ELF-1 (cell line): ENCODE measurements around the gene HSD17B4.
"Not testable (repeated sequence)": the region's sequence is repeated elsewhere in the genome, so short reads cannot be mapped to it uniquely, and the experiment has no call there.

Experiments
- DNase-seq: peaks from one replicate; pipeline ENCODE4 v3.0.0-alpha.2; 2016; ENCODE audit warnings: low read depth, low spot score

Gene HSD17B4

DNA sequence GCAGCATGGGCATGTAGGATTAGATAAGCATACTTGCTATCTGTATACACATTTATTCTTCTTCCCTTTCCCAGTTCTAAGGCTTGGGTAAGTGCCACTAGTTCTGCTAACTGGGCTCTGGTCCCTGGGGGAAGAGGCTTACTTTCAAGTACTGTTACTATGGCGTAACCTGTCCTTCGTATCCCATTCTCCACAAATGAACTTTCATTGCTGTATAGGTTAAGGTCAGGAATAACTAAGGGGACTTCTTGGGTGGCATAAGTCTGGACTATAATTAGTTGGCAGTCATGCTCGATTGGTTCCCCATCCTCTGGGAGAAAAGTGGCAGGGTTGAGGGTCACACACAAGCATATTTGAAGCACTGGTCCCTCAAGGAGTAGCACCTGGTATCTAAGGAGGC lies 23.7 kb upstream of the HSD17B4 start:
- not testable (repeated sequence) for DNase-seq

DNA sequence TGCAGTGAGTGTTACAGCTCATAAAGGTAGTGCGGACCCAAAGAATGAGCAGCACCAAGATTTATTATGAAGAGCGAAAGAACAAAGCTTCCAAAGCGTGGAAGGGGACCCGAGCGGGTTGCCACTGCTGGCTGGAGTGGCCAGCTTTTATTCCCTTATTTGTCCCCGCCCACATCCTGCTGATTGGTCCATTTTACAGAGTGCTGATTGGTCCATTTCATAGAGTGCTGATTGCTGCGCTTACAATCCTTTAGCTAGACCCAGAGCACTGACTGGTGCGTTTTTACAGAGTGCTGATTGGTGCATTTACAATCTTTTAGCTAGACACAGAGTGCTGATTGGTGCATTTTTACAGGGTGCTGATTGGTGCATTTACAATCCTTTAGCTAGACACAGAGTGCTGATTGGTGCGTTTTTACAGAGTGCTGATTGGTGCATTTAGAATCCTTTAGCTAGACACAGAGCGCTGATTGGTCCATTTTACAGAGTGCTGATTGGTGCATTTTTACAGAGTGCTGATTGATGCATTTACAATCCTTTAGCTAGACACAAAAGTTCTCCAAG lies 19.5 kb upstream of the HSD17B4 start:
- not testable (repeated sequence) for DNase-seq

DNA sequence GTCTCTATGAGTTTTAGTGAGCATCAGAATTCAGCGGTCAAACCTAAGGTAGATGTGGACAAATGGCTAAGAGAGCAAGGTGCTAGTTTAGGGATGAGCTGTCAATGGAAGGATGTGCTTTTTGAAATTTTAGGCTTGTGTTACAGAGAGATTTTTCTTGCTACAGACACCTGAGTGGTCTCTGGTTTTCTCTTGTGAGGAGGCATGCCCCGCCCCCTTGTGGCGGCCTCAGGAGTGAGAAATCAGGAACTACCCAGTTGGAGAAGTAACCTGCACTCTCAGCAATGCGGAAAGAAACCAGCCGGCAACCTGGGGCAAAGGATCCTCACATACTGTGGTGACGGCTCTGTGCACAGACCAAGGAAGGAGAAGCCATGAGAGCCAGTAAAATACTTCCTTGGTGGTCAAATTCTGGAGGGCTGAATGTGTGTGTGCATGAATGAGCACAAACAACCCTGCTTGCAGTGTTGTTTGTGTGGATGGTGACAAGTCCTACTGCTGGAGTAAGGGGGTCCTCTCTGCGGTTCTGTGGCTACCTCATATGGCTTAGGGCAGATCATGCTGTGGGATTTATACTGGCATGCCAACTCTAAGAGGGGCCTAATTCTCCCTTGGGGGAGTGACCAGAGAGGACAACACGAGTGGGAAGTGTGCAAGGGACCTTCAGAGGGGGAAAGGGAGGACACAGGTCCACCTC lies 16.7 kb upstream of the HSD17B4 start:
- peak; percentile 82 for DNase-seq

DNA sequence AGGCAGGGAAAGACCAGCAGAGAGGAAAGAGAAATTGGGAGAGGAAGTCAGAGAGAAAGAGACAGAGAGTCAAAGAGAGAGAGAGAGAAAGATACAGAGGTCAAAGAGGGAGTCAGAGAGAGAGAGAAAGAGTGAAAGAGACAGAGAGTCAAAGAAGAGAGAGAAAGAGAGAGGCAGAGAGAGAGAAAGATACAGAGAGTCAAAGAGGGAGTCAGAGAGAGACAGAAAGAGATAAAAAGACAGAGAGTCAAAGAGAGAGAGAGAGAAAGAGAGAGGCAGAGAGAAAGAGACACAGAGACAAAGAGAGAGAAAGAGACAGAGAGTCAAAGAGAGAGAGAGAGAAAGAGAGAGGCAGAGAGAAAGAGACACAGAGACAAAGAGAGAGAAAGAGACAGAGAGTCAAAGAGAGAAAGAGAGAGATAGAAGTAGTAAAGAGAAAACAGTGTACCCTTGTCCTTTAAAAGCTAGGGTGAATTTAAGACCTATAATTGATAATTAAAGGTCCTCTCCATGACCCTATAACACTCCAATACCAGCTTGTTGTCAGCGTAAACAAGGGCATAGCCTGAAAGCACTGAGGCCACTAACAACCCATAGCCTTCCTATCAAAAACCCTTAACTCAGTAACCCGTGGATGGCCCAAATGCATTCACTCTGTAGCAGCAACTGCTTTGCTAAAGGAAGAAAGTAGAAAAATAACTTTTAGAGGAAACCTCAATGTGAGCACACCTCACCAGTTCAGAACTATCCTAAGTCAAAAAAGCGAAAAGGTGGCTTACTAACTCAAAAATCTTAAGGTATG lies 14.3 kb upstream of the HSD17B4 start:
- not testable (repeated sequence) for DNase-seq

DNA sequence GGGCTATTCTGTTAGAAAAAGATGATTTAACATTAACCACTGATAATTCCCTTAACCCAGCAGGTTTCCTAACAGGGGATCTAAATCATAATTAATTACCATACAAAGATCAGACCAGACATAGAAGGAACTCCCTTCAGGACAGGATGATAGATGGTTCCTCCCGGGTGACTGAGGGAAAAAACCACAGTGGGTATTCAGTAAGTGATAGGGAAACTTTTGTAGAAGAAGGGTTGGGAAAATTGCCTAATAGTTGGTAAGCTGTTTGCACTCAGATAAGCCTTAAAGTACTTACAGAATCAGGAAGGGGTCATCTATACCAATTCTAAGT lies 13.7 kb upstream of the HSD17B4 start:
- not testable (repeated sequence) for DNase-seq

DNA sequence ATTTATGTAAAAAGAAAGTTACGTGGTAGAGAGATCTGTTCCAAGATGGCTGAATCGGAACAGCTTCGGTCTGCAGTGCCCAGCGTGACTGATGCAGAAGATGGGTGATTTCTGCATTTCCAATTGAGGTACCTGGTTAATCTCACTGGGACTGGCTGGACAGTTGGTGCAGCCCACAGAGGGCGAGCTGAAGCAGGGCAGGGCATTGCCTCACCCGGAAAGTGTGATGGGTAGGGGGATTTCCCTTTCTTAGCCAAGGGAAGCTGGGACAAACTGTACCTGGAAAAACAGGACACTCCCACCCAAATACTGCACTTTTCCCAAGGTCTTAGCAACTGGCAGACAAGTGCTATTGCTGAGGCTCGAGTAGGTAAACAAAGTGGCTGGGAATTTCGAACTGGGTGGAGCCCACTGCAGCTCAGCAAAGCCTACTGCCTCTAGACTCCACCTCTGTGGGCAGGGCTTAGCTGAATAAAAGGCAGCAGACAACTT lies 13.1 kb upstream of the HSD17B4 start:
- no peak for DNase-seq

DNA sequence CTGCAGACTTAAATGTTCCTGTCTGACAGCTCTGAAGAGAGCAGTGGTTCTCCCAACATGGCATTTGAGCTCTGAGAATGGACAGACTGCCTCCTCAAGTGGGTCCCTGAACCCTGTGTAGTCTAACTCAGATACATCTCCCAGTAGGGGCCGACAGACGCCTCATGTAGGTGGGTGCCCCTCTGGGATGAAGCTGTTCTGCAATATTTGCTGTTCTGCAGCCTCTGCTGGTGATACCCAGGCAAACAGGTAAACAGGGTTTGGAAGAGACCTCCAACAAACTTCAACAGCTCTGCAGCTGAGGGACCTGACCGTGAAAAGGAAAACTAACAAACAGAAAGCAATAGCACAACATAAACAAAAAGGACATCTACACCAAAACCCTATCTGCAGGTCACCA lies 12.7 kb upstream of the HSD17B4 start:
- not testable (repeated sequence) for DNase-seq

DNA sequence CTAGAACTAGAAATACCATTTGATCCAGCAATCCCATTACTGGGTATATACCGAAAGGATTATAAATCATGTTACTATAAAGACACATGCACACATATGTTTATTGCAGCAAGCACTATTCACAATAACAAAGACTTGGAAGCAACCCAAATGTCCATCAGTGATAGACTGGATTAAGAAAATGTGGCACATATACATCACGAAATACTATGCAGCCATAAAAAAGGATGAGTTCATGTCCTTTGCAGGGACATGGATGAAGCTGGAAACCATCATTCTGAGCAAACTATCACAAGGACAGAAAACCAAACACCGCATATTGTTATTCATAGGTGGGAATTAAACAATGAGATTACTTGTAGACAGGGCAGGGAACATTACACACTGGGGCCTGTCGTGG lies 7.7 kb upstream of the HSD17B4 start:
- DNase-seq = not testable (repeated sequence)

DNA sequence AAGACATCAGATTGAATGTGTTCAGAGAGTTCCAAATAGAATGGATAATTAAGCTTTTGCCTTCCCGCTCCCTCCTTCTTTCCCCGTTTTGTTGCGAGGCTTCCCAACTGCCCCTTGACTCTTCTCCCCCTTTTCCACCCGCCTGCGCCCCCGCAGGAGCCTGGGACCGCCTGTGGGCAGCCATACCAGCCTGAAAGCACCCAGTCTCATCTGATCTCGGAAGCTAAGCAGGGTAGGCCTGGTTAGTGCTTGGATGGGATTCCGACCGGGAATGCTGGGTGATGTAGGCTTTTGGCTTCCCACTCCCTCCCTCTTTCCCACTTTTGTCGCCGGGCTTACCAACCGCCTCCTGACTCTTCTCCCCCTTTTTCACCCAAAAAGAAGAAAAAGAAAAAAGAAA lies 6.8 kb upstream of the HSD17B4 start:
- DNase-seq = no peak

DNA sequence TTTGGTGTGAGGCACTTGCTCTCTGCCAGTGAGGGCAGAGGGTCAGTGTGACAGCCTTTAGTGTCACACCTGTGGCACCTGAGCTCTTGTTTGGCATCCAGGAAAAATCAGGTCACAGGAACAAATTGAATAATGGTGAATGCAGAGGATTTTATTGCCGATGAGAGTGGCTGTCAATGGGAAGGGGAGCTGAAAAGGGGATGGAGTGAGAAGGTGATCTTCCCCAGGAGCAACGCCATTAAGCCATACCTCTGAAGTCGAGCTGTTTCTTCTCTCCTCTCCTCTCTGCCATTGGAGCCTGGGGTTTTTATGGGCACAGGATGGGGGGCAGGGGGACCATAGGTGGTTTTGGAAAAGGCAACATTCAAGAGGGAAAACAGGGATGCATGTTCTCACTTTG lies 2.4 kb upstream of the HSD17B4 start:
- DNase-seq = no peak

DNA sequence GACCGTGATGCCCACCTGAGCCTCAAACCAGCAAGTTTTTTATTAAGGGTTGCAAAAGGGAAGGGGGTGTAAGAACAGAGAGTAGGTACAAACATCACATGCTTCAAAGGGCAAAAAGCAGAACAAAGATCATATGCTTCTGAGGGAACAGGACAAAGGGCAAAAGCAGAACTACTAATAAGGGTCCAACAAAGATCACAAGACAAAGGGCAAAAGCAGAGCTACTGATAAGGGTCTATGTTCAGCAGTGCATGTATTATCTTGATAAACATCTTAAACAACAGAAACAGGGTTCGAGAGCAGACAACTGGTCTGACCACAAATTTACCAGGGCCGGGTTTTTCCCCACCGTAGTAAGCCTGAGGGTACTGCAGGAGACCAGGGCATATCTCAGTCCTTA lies 1.7 kb upstream of the HSD17B4 start:
- DNase-seq = not testable (repeated sequence)

DNA sequence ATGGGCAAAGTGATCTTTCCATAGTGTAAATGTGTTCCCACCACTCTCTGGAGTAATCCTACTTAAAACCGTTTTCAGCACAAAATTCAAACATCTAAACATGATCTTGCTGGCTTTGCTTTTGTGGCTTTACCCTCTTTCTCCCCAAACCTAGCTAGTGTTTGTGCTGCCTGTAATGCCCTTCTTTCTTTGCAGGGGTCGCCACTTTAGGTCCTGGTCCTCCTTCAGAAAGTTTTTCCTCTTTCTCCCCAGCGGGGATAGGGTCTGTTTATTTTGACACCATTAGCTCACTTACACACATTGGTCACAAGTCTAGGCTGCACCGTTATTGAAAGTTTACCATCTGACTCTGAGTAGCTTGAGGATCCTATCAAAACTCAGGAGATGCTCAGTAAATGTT lies 736 bp upstream of the HSD17B4 start:
- no peak for DNase-seq

DNA sequence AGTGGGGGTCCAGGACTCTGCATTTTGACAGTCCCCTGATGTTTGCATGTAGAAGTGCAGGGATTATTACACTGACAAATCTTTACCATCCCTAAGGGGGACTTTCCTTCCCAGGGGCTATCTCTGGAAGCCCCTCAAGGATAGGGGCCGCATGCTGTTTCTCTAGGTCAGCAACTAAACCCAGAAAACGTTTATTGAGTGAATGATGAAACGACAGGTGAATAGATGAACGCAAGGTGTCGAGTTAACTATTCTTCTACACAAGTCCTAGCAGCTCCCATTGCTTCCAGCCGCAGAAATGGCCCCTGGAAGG lies 281 bp upstream of the HSD17B4 start:
- no peak for DNase-seq

DNA sequence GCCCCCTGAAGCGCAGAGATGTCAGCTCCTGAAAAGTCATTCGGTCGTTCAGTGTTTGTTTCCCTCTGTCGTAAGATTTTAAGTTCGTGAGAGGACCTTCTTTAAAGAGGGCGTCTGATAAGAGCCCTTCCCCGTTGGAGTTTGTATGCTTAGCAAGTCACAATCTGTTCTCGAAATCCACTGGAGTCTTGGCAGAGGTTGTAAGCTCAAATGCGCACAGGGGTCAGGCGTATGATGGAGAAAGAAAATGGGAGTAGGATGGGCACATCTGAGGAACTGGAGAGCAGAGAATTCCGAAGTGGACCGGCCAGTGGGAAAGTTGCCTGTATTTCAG lies 710 bp downstream of the HSD17B4 start:
- DNase-seq = no peak

DNA sequence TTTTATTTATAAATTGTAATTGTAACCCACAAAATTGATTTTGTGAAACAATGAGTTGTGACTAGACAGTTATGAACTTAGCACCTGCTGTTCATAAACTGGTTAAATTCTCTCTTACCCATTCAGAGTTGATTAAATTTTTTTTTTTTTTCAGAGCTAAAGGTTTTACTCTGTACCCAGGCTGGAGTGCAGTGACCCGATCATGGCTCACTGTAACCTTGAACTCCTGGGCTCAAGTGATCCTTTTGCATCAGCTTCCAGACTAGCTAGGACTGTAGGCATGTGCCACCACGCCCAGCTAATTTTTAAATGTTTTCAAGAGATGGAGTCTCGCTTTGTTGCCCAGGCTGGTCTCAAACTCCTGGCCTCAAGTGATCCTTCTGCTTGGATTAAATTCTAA lies 1.9 kb downstream of the HSD17B4 start:
- DNase-seq = no peak

DNA sequence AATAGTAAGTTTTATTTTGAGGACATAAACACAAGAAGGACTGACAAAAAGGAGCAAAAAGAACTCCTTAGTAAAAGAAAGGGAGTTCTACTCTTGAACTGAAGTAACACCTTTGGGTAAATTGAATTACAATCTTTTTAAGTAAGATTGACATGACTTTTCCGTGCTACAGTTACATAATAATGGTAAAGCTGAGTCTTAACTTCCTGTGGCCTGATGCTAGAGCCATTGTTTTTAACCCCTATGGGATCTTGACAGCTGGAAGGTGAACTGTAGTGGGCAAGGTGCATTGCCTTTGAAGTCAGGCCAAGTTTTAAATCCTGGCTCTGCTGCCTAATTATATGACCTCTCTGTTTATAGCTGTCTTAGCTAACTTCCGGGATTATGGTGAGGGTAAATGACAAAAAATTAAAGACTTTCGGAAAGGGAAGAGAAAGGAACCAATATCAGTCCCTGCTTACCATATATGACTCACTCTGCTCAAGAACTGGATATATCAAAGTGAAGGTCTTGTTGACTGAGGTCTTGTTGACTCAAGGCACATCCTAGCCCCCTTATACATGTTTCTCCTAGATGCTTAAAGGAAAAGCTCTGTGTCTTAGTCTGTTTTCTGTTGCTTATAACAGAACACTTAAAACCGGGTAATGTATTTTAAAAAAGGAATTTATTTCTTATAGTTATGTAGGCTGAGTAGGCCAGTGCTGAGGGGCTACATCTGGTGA lies 6.8 kb downstream of the HSD17B4 start:
- no peak for DNase-seq

DNA sequence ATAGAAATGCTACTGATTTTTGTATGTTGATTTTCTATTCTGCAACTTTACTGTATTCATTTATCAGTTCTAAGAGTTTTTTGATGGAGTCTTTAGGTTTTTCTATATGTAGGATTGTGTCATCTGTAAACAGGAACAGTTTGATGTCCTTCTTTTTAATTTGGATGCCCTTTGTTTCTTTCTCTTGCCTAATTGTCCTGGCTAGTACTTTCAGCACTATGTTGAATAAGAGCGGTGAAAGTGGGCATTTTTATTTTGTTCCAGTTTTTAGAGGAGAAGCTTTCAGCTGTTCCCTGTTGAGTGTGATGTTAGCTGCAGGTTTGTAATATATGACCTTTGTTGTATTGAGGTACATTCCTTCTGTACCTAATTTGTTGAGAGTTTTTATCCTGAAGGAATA lies 13.3 kb downstream of the HSD17B4 start:
- no peak for DNase-seq

DNA sequence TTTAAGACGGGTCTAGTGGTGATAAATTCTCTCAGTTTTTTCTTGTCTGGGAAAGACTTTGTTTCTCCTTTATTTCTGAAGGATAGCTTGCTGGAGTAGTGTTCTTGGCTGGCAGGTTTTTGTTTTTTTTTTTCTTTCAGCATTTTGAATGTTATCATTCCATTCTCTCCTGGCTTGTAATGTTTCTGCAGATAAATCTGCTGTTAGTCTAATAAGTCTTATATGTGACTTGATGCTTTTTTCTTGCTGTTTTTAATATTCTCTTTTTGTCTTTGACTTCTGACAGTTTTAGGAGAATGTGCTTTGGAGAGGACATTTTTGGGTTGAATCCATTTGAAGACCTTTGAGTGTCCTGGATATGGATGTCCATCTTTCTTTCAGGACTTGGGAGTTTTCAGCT lies 16.0 kb downstream of the HSD17B4 start:
- DNase-seq = no peak

DNA sequence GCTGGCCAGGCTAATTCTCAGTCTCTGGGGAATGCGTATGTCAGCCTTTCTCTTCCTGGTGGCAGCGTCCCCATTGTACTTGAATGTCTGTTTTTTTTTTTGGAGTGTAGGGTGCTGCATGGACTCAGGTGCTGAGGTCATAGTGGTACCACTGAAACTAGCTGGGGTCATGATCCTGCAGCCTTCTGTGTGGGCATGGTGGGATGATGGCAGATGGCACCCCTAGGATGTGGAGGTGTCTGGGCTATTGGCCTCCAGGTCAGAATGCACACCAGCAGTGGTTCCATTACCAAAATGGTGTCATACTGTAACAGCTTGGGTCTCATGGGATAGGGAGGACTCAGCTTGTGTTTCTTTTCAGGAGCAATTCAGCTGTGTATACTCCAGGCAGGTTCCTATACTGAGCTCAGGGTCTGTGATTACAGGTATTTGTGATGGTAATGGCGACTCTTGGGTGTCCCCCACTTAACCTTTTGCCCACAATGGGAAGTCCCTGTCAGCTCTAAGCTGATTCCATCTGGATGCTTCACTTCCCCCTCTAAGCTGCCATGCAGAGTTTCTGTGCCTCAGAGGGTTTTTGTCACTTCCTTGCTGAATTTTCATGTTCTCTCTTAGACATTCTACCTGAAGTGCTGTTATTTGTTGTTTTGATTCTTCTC lies 17.9 kb downstream of the HSD17B4 start:
- peak; percentile 74 for DNase-seq

DNA sequence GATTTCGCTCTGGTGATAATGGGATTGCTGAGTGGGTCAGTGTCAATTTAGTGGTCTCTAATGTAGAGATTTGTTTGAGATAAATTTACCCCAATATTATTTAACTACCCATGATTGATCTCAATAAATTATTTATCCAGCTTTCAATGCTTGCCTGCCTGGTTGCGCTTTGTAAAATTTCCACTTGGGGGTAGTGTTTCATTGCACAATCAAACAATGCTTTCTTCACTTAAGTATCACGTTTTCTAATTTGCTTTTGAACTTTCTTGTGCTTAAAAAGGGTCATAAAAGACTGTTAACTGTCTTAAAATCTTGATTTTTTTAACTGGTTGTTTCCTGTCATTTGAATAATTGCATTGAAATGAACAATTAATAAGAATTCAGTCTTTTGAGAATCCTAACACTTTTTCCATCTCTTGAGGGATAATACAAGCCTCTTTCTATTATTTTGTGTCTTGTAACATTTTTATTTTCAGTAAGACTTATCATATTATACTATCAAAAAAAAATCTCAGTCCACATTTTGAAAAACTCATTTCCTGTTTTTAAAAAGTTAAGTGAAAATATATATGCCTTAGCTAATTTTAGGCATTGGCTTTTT lies 18.7 kb downstream of the HSD17B4 start:
- no peak for DNase-seq

DNA sequence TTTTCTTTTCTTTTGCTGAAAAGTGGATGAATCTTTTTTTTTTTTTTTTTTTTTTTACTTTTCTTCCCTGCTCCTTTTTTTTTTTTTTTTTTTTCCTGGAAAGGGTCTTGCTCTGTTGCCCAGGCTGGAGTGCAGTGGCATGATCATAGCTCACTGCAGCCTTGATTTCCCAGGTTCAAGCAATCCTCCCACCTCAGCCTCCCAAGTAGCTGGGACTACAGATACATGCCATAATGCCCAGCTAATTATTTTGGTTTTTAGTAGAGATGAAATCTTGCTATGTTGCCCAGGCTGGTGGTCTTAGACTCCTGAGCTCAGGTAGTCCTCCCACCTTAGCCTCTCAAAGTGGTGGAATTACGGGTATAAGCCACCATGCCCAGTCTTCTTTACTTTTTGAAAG lies 20.9 kb downstream of the HSD17B4 start:
- DNase-seq = no peak

DNA sequence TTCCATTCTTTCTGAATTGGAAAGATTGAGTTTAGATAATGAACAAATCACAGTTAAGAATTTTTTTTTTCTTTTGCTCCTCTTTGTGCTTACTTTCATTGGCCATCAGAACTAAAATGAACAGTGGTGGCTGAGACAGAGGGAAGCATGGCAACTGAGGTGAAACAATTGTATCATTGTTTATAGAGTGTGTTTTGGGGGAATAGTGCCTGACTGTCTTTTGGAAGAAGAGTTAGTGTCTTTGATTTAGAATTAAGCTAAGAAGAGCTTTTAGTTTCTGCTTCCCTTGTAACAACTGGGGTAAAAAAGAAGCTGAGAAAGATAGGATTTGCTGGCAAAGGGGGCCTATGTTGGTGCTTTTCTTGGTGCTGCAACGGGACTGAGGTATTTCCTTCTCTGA lies 24.0 kb downstream of the HSD17B4 start:
- no peak for DNase-seq
